GM21786 (cell line): Measurements from ENCODE around the gene VPS13D.

Experiments
- ATAC-seq: cut with Tn5 transposase; IDR thresholded peaks from one replicate; pipeline ENCODE4 v1.9.1; 2021; ENCODE audit not compliant: unreplicated experiment

The VPS13D gene

GRCh38 chr1:12547586-12548225 lies 317.9 kb downstream of the VPS13D start:
- no peak for ATAC-seq

- ATAC-seq = no peak
Observed at GRCh38 chr1:12548279-12548972, 318.6 kb downstream of the VPS13D start.

DNA sequence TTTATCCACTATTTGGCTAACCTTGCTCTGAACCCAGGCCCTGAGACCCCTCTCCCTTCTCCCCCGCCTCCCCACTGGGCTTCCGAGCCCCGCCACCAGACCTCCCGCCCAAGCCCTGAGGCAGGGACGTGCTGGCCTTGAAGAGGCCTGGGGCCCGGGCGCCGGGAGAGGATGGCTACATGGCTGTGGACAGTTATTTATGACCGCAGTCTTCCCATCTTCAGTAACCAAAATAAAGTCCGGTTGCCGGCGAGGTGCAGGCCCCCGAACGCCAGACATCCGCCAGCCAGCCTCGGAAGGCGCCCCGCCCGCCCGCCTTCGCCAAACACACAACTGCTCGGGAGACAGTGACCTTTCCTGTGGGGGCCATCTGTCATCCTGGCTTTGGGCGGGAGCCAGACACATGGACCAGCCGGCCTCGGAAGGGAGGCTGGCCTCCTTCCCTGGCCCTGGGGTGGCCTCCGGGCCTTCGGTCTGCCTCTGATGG lies 319.2 kb downstream of the VPS13D start:
- ATAC-seq = no peak

DNA sequence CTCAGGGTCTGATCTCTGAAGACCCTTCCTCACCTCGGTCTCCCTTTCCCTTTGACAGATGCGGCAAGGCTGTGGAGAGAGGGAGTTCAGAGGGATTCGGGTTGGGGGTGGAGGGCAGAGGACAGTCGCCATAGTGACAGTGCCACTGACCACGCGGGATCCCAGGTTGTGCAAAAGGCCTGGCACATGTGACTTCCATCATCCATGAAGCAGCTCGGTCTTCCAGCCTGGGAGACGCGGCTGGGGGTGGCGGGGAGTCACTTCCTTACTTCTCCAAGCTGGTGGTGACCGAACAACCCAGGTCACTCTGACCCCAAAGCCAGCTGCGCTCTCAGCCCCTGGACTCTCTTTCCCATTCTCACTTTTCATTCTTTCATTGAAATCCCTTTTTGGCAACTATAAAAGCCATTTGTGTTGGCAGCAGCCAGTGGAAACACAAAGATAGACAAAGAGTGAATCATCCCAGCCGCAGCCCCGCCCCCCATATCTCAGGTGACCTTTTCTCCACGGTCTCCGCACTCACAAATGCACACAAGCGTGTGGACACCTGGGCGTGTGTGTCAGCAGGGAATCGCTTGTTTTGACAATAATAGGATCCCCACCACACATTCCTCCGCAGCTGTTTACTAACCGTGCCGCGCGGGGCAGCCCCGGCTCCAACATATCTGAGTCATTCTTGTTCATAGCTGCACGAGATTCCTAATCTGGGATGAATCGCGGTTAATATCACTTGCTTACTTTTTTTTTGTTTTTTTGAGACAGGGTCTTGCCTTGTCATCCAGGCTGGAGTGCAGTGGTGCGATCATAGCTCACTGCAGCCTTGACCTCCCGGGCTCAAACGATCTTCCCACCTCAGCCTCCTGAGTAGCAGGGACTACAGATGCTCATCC lies 319.9 kb downstream of the VPS13D start:
- ATAC-seq = no peak

DNA sequence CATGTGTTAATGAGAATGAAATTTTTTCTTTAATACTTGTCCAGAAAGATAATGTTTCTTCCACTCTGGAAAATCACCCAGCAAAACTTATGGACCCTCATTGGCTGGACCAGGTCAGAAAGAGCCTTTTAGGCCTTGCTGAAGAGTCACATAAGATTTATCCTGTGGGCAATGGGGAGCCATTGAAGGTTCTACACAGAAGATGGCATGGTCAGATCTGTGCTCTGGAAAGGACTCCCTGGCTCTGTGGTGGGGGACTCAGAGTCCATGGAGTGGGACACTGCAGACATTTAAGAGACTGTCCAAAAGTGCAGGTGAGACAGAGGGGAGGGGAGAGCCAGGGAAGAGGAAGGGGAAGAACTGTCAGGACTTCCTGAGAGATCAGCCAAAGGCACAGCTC lies 321.8 kb downstream of the VPS13D start:
- ATAC-seq = no peak

DNA sequence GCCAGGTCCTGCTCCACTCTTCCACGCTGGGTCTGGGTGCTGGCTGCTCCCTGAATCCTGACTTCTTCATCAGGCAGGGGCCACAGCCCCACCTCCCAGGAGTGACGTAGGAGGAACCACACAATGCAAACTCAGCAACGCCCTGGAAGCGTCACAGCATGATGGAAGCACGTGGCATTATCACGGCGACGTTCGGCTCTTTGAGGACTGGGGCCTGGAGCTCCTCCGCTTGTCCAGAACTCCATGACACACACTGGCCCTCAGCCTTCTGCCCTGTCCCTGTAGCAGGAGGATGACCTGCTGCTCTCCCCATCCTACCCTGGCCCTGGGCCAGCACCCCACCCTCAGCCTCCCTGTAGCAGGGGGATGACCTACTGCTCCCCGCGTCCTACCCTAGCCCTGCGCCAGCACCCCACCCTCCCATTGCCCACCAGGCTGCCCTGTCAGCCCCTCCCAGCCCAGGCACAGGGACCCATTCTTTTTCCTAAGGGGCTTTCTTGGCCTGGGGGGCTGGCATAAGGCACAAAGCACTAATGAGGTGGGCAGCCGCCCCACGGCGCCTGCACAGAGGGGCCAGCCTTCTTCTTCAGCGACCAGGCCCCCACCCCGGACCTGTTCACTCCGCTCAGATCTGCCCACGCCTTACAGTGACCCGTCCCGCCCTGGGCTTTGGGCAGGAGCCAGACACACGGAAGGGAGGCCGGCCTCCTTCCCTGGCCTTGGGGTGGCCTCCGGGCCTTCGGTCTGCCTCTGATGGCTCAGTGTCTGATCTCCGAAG lies 322.5 kb downstream of the VPS13D start:
- ATAC-seq = no peak

GRCh38 chr1:12552951-12553921 lies 323.4 kb downstream of the VPS13D start:
- ATAC-seq = no peak

- no peak for ATAC-seq
Observed at GRCh38 chr1:12553963-12554362, 324.1 kb downstream of the VPS13D start.

DNA sequence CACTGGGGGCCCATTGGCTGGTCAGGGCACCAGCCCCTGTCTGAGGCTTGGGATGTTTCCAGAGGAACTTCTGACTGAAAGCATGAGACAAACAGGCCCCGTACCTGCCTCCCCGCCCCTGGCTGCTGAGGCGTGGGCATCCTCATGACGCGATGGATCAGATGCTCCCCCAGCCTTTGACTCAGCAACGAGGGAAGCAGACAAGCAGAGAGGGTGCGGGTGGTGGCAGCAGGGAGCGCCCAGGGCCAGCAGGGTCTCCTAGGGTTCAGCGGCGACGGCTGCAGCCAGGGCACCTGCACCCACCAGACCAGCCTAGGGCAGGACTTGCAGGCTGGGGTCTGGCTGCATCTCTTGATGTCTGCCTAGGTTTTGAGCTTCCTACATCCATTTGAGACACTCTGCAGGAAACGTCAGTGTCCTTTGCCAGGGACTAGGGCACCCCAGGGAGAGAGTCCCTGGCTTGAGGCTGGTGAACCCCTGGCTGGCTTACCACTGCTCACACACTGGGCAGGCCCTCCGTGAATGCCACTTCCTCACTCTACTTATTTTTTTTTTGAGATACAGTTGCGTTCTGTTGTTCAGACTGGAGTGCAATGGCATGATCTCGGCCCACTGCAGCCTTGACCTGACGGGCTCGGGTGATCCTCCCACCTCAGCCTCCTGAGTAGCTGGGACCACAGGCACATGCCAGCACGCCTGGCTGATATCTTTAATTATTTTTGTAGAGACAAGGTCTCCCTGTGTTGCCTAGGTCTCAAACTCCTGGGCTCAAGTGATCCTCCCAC lies 324.9 kb downstream of the VPS13D start:
- ATAC-seq = no peak

GRCh38 chr1:12555411-12556367 lies 325.9 kb downstream of the VPS13D start:
- ATAC-seq = no peak

- ATAC-seq = no peak
Observed at GRCh38 chr1:12556368-12556930, 326.6 kb downstream of the VPS13D start.

GRCh38 chr1:12556957-12557935 lies 327.4 kb downstream of the VPS13D start:
- no peak for ATAC-seq

DNA sequence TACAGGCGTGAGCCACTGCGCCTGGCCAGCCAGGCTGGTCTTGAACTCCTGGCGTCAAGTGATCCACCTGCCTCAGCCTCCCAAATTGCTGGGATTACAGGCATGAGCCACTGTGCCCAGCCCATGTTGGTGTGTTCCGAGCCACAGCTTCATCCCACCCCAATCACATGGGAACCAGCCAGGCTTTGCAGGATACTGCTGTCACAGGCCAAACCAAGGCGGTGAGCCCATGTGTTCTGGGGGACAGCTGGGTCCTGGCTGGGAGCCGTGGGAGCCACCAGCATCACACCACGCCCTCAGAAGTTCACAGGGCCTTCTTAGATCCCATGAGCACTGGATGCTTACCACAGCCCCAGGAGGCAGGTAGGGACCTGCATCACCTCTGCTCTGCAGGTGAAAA lies 331.3 kb downstream of the VPS13D start:
- no peak for ATAC-seq
